Neural cell (in vitro differentiated cells): ENCODE data around the gene ANXA1. TPM values are rescaled to one million over a fixed set of nuclear protein-coding genes. Genes with fewer than 3 reads are reported as not detected.

ENCODE experiments used
- H2AFZ ChIP-seq: fragments of 200-600, 300-800 bp; sonication (generic), shearing (Covaris generic); 2 replicates; pipeline ENCODE4 v1.6.0; 2014; ENCODE audit warnings: low read depth, mild to moderate bottlenecking, antibody characterized with exemption, low read length, moderate library complexity
- H3F3A ChIP-seq: fragments of 200-600 bp; shearing (Covaris generic); 2 replicates; pipeline ENCODE4 v1.6.1; 2016; ENCODE audit warnings: mild to moderate bottlenecking, moderate library complexity, mixed read lengths, antibody characterized with exemption, low read length; ENCODE audit not compliant: insufficient read depth, poor library complexity, severe bottlenecking
- H3K27ac ChIP-seq: fragments of 200-600, 300-800 bp; sonication (generic), shearing (Covaris generic); 2 replicates; pipeline ENCODE4 v1.5.1; 2014; ENCODE audit warnings: mild to moderate bottlenecking, low read length, moderate library complexity
- H3K27me3 ChIP-seq: fragments of 300-800, 200-600 bp; sonication (generic), shearing (Covaris generic); 2 replicates; pipeline ENCODE4 v1.6.0; 2014; ENCODE audit warnings: mild to moderate bottlenecking, low read depth, low read length, moderate library complexity; ENCODE audit not compliant: insufficient read depth
- H3K36me3 ChIP-seq: fragments of 300-800, 200-600 bp; sonication (generic), shearing (Covaris generic); 2 replicates; pipeline ENCODE4 v1.5.1; 2014; ENCODE audit warnings: mild to moderate bottlenecking, antibody characterized with exemption, low read length, moderate library complexity; ENCODE audit not compliant: insufficient read depth
- H3K4me2 ChIP-seq: fragments of 300-800, 200-600 bp; sonication (generic), shearing (Covaris generic); 2 replicates; pipeline ENCODE4 v1.6.0; 2014; ENCODE audit warnings: mild to moderate bottlenecking, low read length
- H3K4me3 ChIP-seq: fragments of 300-800, 200-600 bp; sonication (generic), shearing (Covaris generic); 2 replicates; pipeline ENCODE4 v1.5.1; 2014; ENCODE audit warnings: mild to moderate bottlenecking, low read length, moderate library complexity
- H3K79me2 ChIP-seq: fragments of 200-600 bp; shearing (Covaris generic); replicated peaks from 2 replicates; pipeline ENCODE4 v1.6.0; 2014; ENCODE audit warnings: mild to moderate bottlenecking, low read length, moderate library complexity; ENCODE audit not compliant: insufficient read depth
- H3K9ac ChIP-seq: fragments of 300-800, 200-600 bp; sonication (generic), shearing (Covaris generic); 2 replicates; pipeline ENCODE4 v1.6.1; 2016; ENCODE audit warnings: mild to moderate bottlenecking, low read length, mixed read lengths
- H3K9me2 ChIP-seq: fragments of 200-600 bp; shearing (Covaris generic); 2 replicates; pipeline ENCODE4 v1.6.1; 2016; ENCODE audit warnings: mild to moderate bottlenecking, low read length, mixed read lengths; ENCODE audit not compliant: insufficient read depth
- H3K9me3 ChIP-seq: fragments of 200-600, 300-800 bp; sonication (generic), shearing (Covaris generic); 2 replicates; pipeline ENCODE4 v1.6.1; 2016; ENCODE audit warnings: mild to moderate bottlenecking, mixed run types, low read length, moderate library complexity, mixed read lengths
- H4K20me1 ChIP-seq: fragments of 200-600 bp; shearing (Covaris generic); 2 replicates; pipeline ENCODE4 v1.6.1; 2016; ENCODE audit warnings: mild to moderate bottlenecking, mixed run types; ENCODE audit not compliant: insufficient read depth
- EP300 ChIP-seq: fragments of 450-650 bp; conservative IDR thresholded peaks from 2 replicates; pipeline ENCODE4 v1.6.1; 2014; ENCODE audit warnings: antibody characterized with exemption, mild to moderate bottlenecking, moderate library complexity; ENCODE audit not compliant: poor library complexity, severe bottlenecking
- EZH2 ChIP-seq: fragments of 200-600, 300-800 bp; shearing (Covaris generic), sonication (generic); IDR thresholded peaks from 2 replicates; pipeline ENCODE4 v1.6.1; 2014; ENCODE audit warnings: antibody characterized with exemption, low read length, borderline replicate concordance, mild to moderate bottlenecking; ENCODE audit not compliant: insufficient read depth, poor library complexity, severe bottlenecking
- MXI1 ChIP-seq: fragments of 450-650 bp; conservative IDR thresholded peaks from 2 replicates; pipeline ENCODE4 v1.6.1; 2014; ENCODE audit warnings: antibody characterized with exemption, mild to moderate bottlenecking; ENCODE audit not compliant: poor library complexity, severe bottlenecking
- POLR2AphosphoS5 ChIP-seq: IDR thresholded peaks from 2 replicates; pipeline ENCODE4 v1.6.1; 2012
- RAD21 ChIP-seq: fragments of 450-650 bp; conservative IDR thresholded peaks from 2 replicates; pipeline ENCODE4 v1.6.1; 2014; ENCODE audit warnings: antibody characterized with exemption, mild to moderate bottlenecking, moderate library complexity
- SMC3 ChIP-seq: fragments of 450-650 bp; conservative IDR thresholded peaks from 2 replicates; pipeline ENCODE4 v1.6.1; 2014; ENCODE audit warnings: antibody characterized with exemption, mild to moderate bottlenecking, moderate library complexity; ENCODE audit not compliant: poor library complexity
- TAF1 ChIP-seq: IDR thresholded peaks from 2 replicates; pipeline ENCODE4 v1.6.1; 2012; ENCODE audit warnings: low read depth
- polyA minus RNA-seq: library from RNA; depleted of rRNA, polyadenylated mRNA; stranded (reverse); fragments of >200 nt; gene quantifications from 2 replicates; pipeline ENCODE4 v1.2.3, GENCODE V29; 2014
- polyA plus RNA-seq: library from polyadenylated mRNA; depleted of rRNA; stranded (reverse); fragments of >200 nt; gene quantifications from 2 replicates; pipeline ENCODE4 v1.2.3, GENCODE V29; 2014
- TF ChIP-seq, protein P1 (sequence below): IDR thresholded peaks from 2 replicates; pipeline ENCODE4 v1.6.1; 2012; ENCODE audit warnings: borderline replicate concordance
- TF ChIP-seq, protein P2 (sequence below): fragments of 450-650 bp; IDR thresholded peaks from 2 replicates; pipeline ENCODE4 v1.5.1; 2014; ENCODE audit warnings: antibody characterized with exemption, mild to moderate bottlenecking, moderate library complexity; ENCODE audit not compliant: poor library complexity, severe bottlenecking

ANXA1 gene
- polyA plus RNA-seq = 4.1 and 5.8 TPM in 2 replicates
- polyA minus RNA-seq = 1.3 and 2.2 TPM in 2 replicates

GRCh38 chr9:73151653-73152542 is at the start of gene ANXA1:
Gene ANXA1, plus strand, starts transcription at chr9:73151865. Its CDS starts 6,671 bp downstream, at chr9:73158536.
- Histone ChIP-seq H3K9me3 (no peaks in the 10 kb centered on the region), H2AFZ (no peak within 1 kb of the TSS), H3K4me3 (no peak within 1 kb of the TSS), H3K9ac (no peak within 1 kb of the TSS), H3K9me2 (no peaks in the 10 kb centered on the region), H3F3A (no peaks in the 10 kb centered on the region), H3K79me2 (no peaks in the 10 kb centered on the region), H3K4me2 (no peak within 1 kb of the TSS), H3K27ac (no peak within 1 kb of the TSS), H3K36me3 (no peaks in the 10 kb centered on the region), H4K20me1 (no peaks in the 10 kb centered on the region), H3K27me3 (no peaks in the 10 kb centered on the region)
- TF ChIP-seq EZH2 = no peak

DNA sequence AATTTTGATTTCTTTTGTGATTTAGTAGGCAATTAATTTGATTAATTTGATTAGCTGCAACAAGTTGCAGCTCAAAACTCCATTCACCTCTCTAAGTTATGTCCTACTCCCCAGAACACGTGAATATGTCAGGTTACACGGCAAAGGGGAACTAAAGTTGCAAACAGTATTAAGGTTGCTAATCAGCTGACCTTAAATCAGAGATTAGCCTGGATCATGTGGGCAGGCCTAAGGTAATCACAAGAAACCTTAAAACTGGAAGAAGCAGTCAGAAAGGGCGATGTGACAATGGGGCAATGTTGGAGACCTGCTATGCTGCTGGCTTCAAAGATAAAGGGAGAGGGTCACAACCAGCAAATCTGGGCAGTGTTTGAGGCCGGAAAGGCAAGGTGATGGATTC is 47.3 kb upstream of the ANXA1 start:
- Histone ChIP-seq H2AFZ (no peak overlapping the region), H3F3A (no peaks in the 10 kb centered on the region), H3K27ac (no peak overlapping the region), H3K27me3 (no peaks in the 10 kb centered on the region), H3K4me2 (no peak overlapping the region), H3K9ac (no peak overlapping the region), H3K36me3 (no peaks in the 10 kb centered on the region), H4K20me1 (no peaks in the 10 kb centered on the region), H3K79me2 (no peaks in the 10 kb centered on the region), H3K9me3 (no peaks in the 10 kb centered on the region), H3K4me3 (no peak overlapping the region), H3K9me2 (no peaks in the 10 kb centered on the region)
- no peak for TF ChIP-seq EZH2
- TF ChIP-seq TAF1 = no peak
- TF ChIP-seq MXI1 = no peak
- TF ChIP-seq SMC3 = no peak
- TF ChIP-seq, protein P1, sequence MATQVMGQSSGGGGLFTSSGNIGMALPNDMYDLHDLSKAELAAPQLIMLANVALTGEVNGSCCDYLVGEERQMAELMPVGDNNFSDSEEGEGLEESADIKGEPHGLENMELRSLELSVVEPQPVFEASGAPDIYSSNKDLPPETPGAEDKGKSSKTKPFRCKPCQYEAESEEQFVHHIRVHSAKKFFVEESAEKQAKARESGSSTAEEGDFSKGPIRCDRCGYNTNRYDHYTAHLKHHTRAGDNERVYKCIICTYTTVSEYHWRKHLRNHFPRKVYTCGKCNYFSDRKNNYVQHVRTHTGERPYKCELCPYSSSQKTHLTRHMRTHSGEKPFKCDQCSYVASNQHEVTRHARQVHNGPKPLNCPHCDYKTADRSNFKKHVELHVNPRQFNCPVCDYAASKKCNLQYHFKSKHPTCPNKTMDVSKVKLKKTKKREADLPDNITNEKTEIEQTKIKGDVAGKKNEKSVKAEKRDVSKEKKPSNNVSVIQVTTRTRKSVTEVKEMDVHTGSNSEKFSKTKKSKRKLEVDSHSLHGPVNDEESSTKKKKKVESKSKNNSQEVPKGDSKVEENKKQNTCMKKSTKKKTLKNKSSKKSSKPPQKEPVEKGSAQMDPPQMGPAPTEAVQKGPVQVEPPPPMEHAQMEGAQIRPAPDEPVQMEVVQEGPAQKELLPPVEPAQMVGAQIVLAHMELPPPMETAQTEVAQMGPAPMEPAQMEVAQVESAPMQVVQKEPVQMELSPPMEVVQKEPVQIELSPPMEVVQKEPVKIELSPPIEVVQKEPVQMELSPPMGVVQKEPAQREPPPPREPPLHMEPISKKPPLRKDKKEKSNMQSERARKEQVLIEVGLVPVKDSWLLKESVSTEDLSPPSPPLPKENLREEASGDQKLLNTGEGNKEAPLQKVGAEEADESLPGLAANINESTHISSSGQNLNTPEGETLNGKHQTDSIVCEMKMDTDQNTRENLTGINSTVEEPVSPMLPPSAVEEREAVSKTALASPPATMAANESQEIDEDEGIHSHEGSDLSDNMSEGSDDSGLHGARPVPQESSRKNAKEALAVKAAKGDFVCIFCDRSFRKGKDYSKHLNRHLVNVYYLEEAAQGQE = no peak
- TF ChIP-seq, protein P2, sequence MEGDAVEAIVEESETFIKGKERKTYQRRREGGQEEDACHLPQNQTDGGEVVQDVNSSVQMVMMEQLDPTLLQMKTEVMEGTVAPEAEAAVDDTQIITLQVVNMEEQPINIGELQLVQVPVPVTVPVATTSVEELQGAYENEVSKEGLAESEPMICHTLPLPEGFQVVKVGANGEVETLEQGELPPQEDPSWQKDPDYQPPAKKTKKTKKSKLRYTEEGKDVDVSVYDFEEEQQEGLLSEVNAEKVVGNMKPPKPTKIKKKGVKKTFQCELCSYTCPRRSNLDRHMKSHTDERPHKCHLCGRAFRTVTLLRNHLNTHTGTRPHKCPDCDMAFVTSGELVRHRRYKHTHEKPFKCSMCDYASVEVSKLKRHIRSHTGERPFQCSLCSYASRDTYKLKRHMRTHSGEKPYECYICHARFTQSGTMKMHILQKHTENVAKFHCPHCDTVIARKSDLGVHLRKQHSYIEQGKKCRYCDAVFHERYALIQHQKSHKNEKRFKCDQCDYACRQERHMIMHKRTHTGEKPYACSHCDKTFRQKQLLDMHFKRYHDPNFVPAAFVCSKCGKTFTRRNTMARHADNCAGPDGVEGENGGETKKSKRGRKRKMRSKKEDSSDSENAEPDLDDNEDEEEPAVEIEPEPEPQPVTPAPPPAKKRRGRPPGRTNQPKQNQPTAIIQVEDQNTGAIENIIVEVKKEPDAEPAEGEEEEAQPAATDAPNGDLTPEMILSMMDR = no peak
- TF ChIP-seq RAD21 = no peak
- no peak for TF ChIP-seq EP300
- TF ChIP-seq POLR2AphosphoS5 = no peak
